Common myeloid progenitor, CD34-positive (primary cell): ENCODE results near the gene CCDC192.

Source experiments
- CTCF ChIA-PET: fragments of 350-600 bp; sonication (Branson Sonifier 250); formaldehyde crosslinking; loops from one replicate; lab custom pipeline; 2021; ENCODE audit warnings: antibody characterized with exemption; lab: Charles Lee
- POLR2A ChIA-PET: fragments of 350-600 bp; sonication (Branson Sonifier 250); formaldehyde crosslinking; loops from one replicate; lab custom pipeline; 2021; ENCODE audit warnings: antibody characterized with exemption; lab: Charles Lee
- DNase-seq, 3 donors: peaks; one replicate each; pipeline versions ENCODE4 v3.0.0 to v3.0.0-alpha.2; 2013
- H3K27ac ChIP-seq, 2 experiments: 1 replicate in 1 of 2; 2 replicates in 1 of 2; pipeline ENCODE4 v1.7.0; 2013; ENCODE audit warnings: inconsistent platforms in 2 of 2, low read length in 2 of 2, mild to moderate bottlenecking in 2 of 2, low read depth in 1 of 2, moderate library complexity in 1 of 2; ENCODE audit not compliant: severe bottlenecking in 2 of 2, insufficient read depth in 1 of 2, poor library complexity in 1 of 2
- H3K27me3 ChIP-seq, 5 experiments: replicated peaks in 2 of 5; 1 replicate in 3 of 5; 2 replicates in 2 of 5; pipeline versions ENCODE4 v1.6.1 to v1.7.0; 2013; ENCODE audit warnings: low read length in 4 of 5, mild to moderate bottlenecking in 2 of 5, moderate library complexity in 2 of 5, inconsistent platforms in 1 of 5; ENCODE audit not compliant: insufficient read depth in 5 of 5, control insufficient read depth in 4 of 5
- H3K36me3 ChIP-seq, 4 experiments: 1 replicate in 2 of 4; 2 replicates in 2 of 4; pipeline versions ENCODE4 v1.6.1 to v1.7.0; 2013; ENCODE audit warnings: low read length in 3 of 4, control low read depth in 1 of 4, mild to moderate bottlenecking in 1 of 4; ENCODE audit not compliant: control insufficient read depth in 4 of 4, insufficient read depth in 4 of 4
- H3K4me1 ChIP-seq, 4 experiments: 1 replicate in 3 of 4; 2 replicates in 1 of 4; pipeline versions ENCODE4 v1.6.1 to v1.7.1; 2013; ENCODE audit warnings: low read length in 3 of 4, mild to moderate bottlenecking in 3 of 4, control low read depth in 1 of 4, inconsistent platforms in 1 of 4, moderate library complexity in 1 of 4; ENCODE audit not compliant: control insufficient read depth in 4 of 4, insufficient read depth in 4 of 4; ENCODE audit errors: control extremely low read depth in 1 of 4
- H3K4me3 ChIP-seq, 7 experiments: 1 replicate in 4 of 7; 2 replicates in 3 of 7; pipeline versions ENCODE4 v1.5.1 to v1.7.0; 2013; ENCODE audit warnings: mild to moderate bottlenecking in 7 of 7, low read length in 6 of 7, moderate library complexity in 6 of 7, inconsistent platforms in 2 of 7, low read depth in 2 of 7, control low read depth in 1 of 7; ENCODE audit not compliant: insufficient read depth in 4 of 7, control insufficient read depth in 1 of 7; ENCODE audit errors: extremely low read depth in 1 of 7
- H3K9me3 ChIP-seq, 5 experiments: 1 replicate in 4 of 5; 2 replicates in 1 of 5; pipeline versions ENCODE4 v1.6.1 to v1.7.1; 2013; ENCODE audit warnings: low read length in 4 of 5, mild to moderate bottlenecking in 2 of 5, inconsistent platforms in 1 of 5, low read depth in 1 of 5, moderate library complexity in 1 of 5; ENCODE audit not compliant: control insufficient read depth in 4 of 5, insufficient read depth in 2 of 5; ENCODE audit errors: control extremely low read depth in 1 of 5
- WGBS: methylation state at CpG from one replicate; pipeline ENCODE4 v1.1.5; 2013; ENCODE audit not compliant: insufficient coverage; 5-methylcytosine and 5-hydroxymethylcytosine counted together

The CCDC192 gene

DNA sequence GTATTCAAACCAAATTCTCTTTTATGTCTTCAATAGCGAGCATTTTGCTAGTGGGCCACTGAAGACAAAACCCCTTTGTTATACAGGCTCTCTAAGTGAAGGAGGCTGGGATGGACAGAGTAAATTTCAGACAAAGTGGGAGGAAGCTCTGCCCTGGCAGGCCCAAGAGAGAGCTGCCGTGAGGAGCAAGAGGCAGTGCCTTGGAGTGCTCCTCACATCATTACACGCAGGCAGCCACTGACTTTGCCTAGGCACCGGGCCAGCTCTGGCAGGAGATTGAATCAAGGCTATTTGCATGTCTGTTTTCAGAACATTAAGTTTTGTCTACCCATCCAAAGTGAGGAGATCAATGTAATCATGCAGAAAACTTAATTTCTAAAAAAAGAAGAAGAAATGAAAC, 167.7 kb downstream of the CCDC192 start:
- Histone ChIP-seq H3K4me3 (no peak overlapping the region), H3K36me3 (no peaks in the 10 kb centered on the region), H3K27me3 (no peaks in the 10 kb centered on the region), H3K9me3 (no peaks in the 10 kb centered on the region), H3K27ac (no peak overlapping the region), H3K4me1 (peaks cover 0 to 15% (median 6%) of the 10 kb centered on the region in 4 experiments)
- 94% methylated on average over 2 of the region's 4 CpGs for WGBS
- POLR2A ChIA-PET = no interaction called here
- CTCF ChIA-PET = no interaction called here
- DNase-seq = no peak

DNA sequence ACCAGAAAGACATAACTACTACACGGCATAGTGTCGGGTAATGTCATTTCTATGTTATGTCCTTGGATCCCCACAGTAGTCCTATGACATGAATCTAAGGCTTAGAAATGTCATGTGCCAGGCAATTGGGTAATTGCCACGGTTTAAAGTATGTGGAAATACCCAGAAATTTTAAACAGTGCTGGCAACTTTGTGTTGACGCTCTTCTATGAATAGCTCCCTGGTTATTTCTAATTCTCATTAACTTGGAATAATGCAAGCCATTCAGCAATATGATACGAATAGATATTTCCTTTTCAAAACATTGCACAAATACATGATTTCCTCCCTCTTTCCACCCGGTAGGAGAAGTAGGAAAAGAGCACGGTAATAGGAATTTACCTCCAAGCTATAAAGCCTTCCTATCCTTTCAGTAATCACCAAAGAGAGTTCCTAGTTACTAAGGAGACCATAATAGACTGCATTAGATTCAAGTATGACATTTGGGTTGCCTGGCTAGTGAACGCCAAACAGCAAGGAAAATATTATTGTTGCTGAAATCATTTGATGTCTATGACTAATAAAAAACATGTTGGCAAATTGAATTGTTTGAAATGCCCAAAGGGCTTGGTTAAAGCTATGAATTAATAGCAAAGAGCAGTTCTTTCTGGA, 168.4 kb downstream of the CCDC192 start:
- POLR2A ChIA-PET = no interaction called here

DNA sequence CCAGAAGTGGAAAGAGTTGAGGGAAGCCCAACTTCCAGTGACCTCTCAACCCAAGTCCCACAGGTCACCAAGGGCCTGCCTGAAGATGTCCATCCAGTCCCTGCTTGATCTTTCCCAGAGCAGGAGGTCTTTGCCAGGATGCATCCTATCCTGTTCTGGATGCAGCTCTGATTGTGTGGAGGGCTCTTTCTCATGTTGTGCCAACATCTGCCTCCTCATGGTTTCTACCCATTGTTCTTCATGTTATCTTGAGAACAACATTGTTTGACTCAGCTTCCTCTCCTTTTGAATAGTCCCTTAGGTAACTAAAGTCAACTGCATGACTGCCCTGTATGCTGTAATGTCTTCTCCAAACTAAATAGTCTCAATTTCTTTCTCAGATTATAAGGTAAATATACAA, 169.3 kb downstream of the CCDC192 start:
- Histone ChIP-seq H3K4me3 (no peak overlapping the region), H3K9me3 (no peaks in the 10 kb centered on the region), H3K4me1 (peaks cover 0 to 14% (median 4%) of the 10 kb centered on the region in 4 experiments), H3K36me3 (no peaks in the 10 kb centered on the region), H3K27me3 (no peaks in the 10 kb centered on the region), H3K27ac (no peak overlapping the region)
- ChIA-PET POLR2A (no interaction called here), CTCF (interaction anchor here (0.5 to 0.8 kb wide), 3 partner anchors 11 to 321 kb away, joined by 3 to 4 read pairs (median 3); no protein-coding TSS in a partner anchor)
- DNase-seq = no peak

More for the DNA sequence above, 168.4 kb downstream of the CCDC192 start:
- no peak overlapping the region for H3K4me3 ChIP-seq
- H3K4me1 ChIP-seq = peaks cover 0 to 18% (median 6%) of the 10 kb centered on the region in 4 experiments
- no peaks in the 10 kb centered on the region for H3K9me3 ChIP-seq
- no peaks in the 10 kb centered on the region for H3K36me3 ChIP-seq
- CTCF ChIA-PET = interaction anchor here (0.5 to 0.7 kb wide), 2 partner anchors 22 to 322 kb away, joined by 3 to 4 read pairs; no protein-coding TSS in a partner anchor
- no peak for DNase-seq
- WGBS = 96% methylated on average over 4 of the region's 8 CpGs
- H3K27me3 ChIP-seq = no peaks in the 10 kb centered on the region
- no peak overlapping the region for H3K27ac ChIP-seq

DNA sequence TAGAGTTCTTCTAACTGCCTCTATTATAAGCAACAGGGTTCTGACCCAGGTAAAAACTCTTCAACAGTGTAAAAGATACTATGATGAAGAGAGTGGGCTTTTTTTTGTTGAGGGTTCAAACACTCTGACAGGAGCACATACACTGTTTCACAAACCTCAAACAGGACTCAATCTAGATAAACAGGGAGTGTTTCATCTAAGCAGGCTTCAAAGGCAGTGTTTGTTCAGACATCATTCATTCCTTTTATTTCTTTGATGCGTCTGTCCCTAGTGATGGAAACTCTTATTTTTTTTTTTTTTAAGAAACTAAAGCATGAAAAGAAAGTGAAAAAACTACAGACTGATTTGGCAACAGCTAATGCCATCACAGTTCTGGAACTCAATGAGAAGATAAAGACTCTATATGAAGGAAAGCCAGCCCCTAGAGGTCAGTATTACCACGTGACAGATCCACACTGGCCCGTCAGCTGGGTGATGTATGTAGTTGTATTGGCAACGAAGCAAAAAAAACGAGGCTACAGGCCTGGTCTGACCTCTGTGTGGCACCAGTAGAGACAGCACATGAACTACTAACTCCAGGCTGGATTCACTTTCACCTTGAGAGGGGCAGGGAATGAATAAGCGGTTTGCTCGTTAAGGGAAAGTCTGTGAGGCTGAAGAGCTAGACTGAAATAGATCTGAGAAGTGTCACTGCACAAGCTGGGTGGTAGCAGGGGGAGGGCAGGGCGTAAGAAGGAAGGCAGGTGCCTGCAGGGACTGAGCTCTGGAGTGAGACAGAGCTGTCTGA, 172.2 kb downstream of the CCDC192 start:
- ChIA-PET POLR2A (interaction anchor here (0.6 kb wide), 1 partner anchor 1382 kb away, joined by 3 read pairs; no protein-coding TSS in a partner anchor), CTCF (interaction anchor here (0.7 to 1.2 kb wide), 5 partner anchors 8 to 330 kb away, joined by 3 to 5 read pairs (median 4); no protein-coding TSS in a partner anchor)
- WGBS = 26% methylated on average over 7 of the region's 8 CpGs
- no peak overlapping the region for H3K4me3 ChIP-seq
- no peaks in the 10 kb centered on the region for H3K9me3 ChIP-seq
- H3K27me3 ChIP-seq = no peaks in the 10 kb centered on the region
- H3K27ac ChIP-seq = no peak overlapping the region
- H3K4me1 ChIP-seq = peaks cover 0 to 9% (median 3%) of the 10 kb centered on the region in 4 experiments
- peak; percentile 31 to 74 (median 70) for DNase-seq
- no peaks in the 10 kb centered on the region for H3K36me3 ChIP-seq

DNA sequence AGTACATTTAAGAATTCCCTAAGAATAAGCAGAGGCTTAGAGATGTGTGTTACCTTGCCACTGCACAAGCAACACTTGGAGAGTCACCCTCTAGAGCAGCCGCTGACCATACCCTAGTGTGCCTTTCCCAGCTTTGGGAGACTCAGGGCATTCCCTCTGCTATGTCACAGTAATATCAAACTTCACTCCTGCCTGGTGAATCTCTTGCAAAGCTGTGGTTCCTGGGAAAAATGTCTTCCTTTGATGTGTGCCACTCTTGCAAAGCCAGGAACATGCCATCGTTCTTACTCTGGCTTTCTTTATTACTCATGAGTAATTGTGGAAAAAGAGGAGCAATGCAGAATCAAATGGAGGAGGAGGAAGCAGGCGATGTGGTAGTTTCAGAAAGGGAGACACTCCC, 173.2 kb downstream of the CCDC192 start:
- DNase-seq = no peak
- ChIA-PET POLR2A (interaction anchor here (0.6 kb wide), 1 partner anchor 1381 kb away, joined by 3 read pairs; no protein-coding TSS in a partner anchor), CTCF (interaction anchor here (0.7 to 1.2 kb wide), 6 partner anchors 8 to 950 kb away, joined by 3 to 5 read pairs (median 4); no protein-coding TSS in a partner anchor)

DNA sequence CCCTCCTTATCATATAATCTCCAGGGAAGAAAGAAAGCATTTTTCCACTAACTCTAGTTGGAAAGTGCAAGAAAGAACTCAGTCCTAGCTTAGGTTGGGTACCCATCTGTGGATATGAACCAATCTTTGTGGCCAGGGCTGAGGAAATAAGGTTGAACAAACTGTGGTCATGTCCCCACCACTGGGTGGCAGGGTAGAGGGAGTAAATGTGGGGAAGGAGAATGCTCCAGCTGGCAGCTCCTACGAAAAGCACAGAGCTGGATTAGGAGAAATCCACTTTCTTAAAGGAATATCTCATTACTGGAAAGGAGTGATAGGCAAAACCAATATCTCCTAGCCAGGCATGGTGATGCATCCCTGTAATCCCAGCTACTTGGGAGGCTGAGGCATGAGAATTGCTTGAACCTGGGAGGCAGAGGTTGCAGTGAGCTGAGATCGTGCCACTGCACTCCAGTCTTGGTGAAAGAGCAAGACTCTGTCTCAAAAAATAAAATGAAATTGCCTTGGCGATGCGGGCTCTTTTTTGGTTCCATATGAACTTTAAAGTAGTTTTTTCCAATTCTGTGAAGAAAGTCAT, 175.1 kb downstream of the CCDC192 start:
- ChIA-PET CTCF (interaction anchor here (0.8 to 1.9 kb wide), 14 partner anchors 8 to 278 kb away, joined by 3 to 6 read pairs (median 3); no protein-coding TSS in a partner anchor), POLR2A (no interaction called here)
- 60% methylated on average over 2 of the region's 4 CpGs for WGBS
- H3K27ac ChIP-seq = no peak overlapping the region
- DNase-seq = peak; percentile 26 to 53 (median 36)
- no peaks in the 10 kb centered on the region for H3K27me3 ChIP-seq
- H3K36me3 ChIP-seq = no peaks in the 10 kb centered on the region
- H3K4me1 ChIP-seq = peaks cover 0 to 9% (median 3%) of the 10 kb centered on the region in 4 experiments
- H3K4me3 ChIP-seq = no peak overlapping the region
- no peaks in the 10 kb centered on the region for H3K9me3 ChIP-seq

More for the DNA sequence above, 173.2 kb downstream of the CCDC192 start:
- Histone ChIP-seq H3K36me3 (no peaks in the 10 kb centered on the region), H3K4me1 (peaks cover 0 to 9% (median 3%) of the 10 kb centered on the region in 4 experiments), H3K27ac (no peak overlapping the region), H3K4me3 (no peak overlapping the region), H3K9me3 (no peaks in the 10 kb centered on the region), H3K27me3 (no peaks in the 10 kb centered on the region)
- 100% methylated on average over 2 of the region's 3 CpGs for WGBS
